NCI-H748 (cell line): ENCODE results near the gene RHOB.
A peak's percentile ranks its signal among the peaks of the same experiment; 100 is the strongest.
"Not testable (repeated sequence)": the region's sequence is repeated elsewhere in the genome, so short reads cannot be mapped to it uniquely, and the experiment has no call there.

Experiments used
- DNase-seq: peaks from one replicate; lab custom pipeline; 2025; ENCODE audit not compliant: unreplicated experiment; lab: John Stamatoyannopoulos, UW

RHOB gene

DNA sequence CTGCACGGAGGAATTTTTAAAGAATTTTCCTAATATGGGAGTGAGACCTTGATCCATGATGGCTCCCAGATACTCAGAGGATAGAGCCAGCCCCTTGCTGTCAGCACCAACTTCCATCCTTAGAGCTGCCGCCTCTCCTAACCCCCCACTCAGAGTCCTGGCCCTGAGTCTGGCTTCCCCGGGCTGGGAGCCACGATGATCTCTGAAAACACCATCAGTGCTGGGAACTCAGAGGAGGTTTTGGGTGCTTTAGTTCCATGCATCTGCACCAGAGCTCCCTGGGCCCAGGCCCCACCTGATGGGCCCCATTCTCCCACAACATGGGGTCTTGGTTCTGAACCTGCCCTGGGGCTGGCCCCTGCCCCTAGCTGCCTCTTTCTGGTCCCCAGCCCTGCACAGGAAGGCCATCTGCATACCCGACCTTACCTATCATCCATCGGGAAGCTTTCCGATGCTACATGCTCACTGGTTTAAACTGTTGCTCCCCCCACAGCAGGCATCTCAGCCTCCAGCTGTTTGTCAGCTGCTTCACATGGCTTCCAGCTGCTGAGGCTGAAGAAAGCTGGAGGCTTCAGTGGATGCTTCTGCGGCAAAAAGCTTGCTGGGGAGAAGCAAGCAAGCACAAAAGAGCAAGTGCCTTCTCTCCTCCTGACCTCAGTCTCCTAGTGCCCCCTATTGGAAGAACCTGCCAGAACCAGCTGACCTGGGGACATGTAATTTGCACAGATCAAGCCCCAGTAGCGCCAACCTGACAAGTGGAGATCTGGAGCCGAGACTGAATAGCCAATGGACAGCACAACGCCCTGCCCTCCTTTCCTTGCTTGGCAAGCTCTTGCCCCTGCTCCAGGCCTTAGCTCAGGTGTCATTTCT is 24.2 kb upstream of the RHOB start:
- DNase-seq, result peak; percentile 31

DNA sequence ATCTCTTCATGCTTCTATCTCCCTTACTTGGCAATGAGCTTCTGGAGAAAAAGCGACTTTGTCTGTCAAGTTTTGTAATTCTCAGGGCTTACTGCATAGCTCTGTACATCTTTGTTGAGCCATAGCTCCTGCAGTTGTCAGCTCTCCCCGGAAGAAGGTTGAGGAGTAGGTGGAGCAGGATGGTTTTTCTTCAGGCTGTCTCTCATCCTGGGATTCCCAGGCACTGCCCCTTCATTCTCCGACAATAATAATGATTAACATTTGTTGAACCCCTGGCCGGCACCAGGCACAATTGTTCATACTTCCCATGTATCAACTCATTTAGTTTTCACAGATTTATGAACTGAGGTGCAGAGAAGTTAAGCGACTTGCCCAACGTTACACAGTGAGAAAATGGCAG is 23.5 kb upstream of the RHOB start:
- no peak for DNase-seq

DNA sequence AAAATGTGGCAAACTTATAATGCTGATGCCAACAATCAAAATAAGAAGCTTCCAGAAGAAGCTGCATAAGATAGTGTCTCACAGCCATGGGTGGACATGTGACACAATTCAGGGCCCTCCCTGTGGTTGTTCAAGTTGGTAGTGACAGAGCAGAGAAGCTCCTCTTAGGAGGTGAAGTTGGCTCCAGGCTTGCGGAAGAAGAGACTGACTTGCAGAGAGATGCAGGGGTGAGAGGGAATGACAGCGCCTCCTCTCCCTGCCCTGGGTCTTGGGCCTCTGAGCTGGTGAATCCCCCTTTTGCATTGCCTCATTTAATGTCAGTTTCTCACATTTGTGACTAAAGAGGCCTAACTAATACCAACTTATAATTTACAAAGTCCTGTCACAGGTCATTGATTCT is 23.0 kb upstream of the RHOB start:
- DNase-seq, result no peak

DNA sequence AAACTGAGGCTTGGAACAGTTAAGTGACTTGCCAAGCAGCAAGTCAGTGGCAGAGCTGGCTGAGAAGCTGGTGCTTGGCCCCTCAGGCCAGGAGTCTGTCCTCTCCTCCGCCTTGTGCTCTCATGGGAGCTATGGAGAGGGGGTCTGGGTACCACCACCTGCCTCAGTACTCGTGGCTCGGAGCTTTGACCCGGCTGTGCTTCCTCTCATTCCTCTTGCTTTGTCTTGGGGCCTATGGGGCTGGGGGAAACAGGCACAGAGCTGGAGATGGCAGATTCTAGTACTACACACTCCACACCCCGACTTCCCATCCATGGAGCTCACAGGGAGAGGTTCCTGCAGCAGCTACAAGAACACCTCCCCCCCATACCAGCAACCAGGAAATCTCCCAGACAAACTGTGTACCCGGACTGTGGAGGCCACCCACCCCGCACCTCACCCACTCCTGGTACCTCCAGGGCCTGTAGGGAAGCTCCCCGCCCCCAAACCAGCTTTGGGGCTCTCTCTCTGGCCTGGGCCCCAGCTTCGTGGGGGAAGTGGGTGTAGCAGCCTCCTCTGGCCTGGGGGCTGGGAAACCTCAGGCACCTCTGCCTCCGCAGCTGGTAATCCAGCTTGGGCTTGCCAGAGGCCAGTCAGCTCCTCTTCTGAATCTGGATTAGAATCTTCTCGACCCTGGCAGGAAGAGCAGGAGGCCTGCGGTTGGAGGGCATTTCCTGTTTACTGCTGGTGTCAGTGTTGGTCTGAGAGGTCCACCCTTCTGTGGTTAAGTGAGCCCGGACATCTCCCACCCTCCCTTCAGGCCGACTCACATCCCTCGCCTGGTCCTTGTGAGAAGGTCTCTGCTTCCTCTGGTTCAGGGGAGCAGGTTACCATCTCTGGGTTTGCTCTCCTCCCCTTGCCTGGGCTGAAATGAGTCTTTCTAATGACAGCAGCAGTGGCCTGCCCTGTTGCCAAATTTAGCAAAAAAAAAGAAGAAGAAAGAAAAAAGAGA is 22.3 kb upstream of the RHOB start:
- DNase-seq, result no peak

DNA sequence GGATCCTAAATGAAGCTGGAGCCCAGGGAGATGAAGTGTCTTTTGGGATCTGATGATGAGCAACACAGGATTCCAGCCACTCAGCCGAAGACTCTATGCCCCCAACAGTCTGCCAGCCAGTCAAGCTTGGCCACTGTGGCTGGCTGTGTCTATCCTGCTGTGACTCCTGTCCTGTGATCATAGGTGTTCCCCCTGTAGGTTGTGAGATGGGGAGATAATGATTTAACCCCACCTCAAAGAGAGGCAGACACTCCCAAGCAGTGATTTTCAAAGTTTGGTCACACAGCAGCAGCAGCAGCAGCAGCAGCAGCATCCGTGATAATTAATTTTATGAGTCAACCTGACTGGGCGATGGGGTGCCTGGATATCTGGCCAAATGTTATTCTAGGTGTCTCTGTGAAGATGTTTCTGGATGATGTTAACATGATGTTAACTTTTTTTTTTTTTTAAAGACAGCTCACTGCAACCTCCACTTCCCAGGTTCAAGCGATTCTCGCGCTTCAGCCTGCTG is 21.4 kb upstream of the RHOB start:
- no peak for DNase-seq

DNA sequence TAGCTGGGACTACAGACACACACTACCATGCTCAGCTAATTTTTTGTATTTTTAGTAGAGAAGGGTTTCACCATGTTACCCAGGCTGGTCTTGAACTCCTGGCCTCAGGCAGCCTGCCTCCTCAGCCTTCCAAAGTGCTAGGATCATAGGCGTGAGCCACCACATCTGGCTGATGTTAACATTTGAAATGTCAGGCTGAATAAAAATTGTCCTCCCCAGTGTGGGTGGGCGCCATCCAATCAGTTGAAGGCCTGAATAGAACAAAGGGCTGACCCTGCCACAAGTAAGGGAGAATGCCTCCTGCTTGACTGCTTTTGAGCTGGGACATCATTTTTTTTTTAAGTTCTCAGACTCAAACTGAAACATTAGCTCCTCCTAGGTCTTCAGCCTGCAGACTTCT is 21.0 kb upstream of the RHOB start:
- DNase-seq, result no peak

DNA sequence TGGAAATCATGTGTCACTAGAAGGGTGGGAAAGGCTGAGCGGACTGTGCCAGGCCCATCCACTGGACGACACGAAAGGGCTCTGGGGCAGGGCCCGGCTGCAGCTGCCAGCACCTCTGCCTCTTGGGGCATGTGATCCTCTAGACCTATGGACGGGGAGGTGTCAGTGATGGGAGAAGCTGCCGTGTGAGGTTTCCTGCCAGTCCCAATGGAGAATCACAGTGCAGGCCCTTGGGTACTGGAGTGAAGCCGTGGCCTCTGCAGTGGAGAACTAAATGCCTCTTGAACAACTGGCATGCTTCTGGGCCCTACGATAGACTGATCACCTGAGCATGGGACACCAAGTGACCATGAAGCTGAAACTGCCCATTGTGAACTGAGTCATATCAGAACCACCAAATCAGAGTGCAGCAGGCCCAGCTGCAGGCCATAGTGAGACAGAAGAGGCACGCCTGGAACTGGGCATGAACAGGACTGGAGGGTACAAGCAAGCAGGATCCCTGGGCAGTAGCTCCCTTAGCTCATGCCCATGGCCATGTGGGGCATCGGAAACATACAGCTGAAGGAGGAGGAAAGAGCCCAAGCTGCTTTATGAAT is 18.8 kb upstream of the RHOB start:
- DNase-seq, result no peak

DNA sequence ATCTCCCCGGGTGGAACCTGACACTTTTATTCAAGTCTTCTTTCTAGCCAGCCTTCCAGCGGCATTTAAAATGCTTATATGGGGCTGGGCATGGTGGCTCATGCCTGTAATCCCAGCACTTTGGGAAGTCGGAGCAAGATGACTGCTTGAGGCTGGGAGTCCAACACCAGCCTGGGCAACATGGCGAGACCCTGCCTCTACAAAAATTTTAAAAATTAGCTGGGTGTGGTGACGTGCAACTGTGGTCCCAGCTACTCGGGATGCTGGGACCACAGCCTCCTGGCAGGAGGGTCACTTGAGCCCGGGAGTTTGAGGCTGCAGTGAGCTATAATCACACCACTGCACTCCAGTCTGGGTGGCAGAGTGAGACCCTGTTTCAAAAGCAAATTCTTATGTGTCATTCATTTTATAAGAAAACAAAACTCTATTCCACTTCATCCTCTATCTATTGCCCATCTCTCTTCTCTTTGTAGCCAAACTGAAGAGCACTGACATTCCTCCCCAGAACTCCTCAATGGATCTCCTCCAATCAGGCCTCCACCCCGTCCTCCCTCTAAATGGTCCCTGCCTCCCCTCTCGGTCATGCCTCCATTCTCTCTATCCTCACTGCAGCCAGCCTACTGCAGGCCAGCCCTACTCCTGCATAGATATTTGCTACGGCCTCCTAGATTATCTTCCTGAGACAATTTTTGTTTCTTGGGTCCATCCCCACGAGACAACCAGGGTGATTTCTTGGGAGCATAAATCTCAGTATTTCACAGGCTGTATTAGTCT is 18.0 kb upstream of the RHOB start:
- DNase-seq, result no peak

DNA sequence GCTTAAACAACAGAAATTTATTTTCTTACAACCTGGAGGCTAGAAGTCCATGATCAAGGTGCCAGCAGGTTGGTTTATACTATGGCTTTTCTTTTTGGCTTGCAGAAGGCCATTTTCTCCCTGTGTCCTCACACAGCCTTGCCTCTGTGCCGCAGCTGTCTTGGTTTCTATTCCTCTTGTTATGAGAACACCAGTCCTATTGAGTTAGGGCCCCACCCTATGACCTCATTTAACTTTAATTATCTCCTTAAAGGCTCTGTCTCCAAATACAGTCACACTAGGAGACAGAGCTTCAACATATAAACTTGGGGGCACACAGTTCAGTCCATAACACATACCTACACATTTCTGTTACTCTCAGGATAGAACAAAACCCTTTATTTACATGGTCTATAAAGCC is 17.3 kb upstream of the RHOB start:
- peak; percentile 17 for DNase-seq

DNA sequence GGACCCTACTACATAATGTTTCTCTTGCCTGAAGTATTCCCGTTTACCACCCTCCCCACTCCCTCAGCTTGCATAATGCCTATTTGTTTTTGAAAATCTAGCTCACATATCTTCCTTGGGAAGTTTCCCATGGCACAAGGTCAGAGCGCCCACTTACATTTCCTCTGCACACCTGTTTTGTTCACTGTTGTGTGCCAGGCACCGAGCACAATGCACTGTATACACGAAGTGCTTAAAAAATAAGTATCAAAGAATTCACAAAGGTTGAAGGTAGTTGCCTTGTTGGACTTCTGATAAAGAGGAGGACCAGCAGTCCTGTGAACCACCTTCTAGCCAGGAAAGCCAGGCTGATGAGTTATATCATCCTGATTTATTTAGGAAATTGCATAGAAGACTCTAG is 16.8 kb upstream of the RHOB start:
- no peak for DNase-seq

DNA sequence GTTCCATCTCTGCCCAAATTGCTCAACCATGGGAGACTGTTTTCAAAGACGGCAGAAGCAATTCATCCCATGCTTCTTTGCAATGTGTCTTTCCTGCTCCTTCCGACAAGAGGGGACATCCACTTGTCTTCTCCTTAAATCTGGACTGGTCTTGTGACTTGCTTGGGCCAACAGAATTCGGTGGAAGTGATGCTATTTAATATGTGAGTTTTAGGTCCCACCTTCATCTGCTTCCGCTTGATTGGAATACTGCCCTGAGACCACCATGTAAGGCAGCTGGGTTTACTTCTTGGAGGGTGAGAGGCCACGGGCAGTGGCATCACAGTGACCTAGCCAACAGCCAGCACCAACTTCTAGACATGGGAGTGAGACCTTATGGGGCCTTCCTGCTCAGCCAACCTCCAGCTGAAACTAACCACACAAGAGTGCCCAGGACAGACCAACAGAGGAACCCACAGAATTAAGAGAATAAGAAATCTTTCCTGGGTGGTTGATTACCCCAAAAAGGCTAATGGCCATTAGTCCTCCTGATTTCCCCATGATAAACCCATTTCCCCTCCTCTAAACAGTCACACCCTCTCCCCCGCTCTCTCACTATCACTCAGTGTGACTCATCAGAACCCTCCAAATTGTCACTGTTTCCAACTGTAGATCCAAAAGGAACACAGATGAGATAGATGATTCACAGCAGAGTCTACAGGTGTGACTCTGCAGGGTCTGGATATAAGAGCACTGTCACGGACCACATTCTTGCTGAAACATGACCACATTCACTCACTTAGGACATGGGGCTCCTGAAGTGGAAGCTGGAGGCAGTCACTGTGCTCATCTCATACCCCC is 16.2 kb upstream of the RHOB start:
- DNase-seq, result no peak

DNA sequence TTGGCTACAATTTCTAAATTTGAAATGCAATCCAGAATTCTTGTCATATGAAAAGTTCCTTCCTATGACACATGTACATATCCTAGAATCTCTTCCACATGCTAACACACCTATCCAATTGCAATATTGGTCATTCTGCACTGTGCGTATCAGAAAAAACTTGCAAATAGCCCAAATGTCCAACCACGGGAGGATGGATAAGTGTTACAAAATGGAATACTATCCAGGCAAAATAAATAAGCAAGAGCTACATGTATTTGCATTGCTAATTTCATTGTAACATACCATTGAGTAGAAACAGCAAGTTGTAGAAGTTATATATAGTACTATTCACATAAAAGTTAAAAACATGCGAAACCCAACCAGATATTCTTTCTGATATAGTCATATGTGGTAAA is 15.6 kb upstream of the RHOB start:
- no peak for DNase-seq

DNA sequence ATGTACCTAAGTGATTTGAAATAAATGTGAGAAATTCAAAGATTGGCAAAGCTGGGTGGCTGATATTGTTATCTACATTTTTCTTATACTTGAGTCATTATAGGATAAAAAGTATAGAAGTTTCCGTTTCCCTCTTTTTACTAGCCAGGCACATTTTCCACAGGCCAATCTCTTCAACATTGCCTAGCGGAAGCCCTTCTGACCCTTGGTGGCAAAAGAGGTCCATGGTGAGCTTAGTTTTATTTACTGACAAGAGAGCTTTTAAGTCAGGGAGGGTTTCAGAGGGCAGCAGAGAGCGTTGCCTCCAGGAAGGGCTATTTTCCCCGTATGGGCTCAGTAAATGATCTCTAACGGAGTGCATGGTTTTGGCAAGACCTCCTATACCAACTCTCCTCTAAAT is 15.1 kb upstream of the RHOB start:
- no peak for DNase-seq

DNA sequence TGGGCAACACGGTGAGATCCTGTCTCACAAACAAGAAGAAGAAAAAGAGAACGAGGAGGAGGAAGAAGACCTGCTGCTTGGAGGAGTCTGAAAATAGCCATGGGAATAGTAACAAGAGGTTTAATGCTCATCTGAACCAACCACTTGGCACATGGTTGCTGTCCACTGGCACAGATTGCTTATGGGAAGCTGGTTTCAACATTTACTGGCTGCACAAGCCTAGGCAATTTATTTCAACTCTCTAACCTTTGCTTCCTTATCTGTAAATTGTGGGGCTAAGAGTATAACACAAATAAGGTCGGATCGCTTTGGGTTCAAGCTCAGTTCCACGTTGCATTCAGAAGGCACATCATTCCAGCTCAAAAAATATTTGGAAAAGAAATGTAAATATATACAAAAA is 14.2 kb upstream of the RHOB start:
- no peak for DNase-seq

DNA sequence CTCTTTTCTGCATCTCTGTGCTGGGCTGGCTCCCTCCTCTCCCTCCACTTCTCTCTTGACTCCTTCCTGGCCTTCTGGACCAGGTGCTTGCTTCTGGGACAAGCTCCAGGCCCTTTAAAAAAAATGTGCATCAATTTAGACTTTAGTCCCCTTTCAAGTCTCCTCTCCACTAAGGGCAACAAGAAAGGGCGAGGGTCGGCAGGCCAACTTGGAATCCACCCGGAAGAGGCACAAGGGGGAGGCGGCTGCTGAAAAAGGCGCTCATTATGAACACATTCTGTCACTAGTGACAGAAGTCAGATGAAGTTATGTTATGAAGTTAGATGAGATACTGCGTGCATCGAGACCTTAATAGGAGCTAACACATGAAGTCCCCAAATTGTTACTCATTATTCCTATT is 13.6 kb upstream of the RHOB start:
- no peak for DNase-seq

DNA sequence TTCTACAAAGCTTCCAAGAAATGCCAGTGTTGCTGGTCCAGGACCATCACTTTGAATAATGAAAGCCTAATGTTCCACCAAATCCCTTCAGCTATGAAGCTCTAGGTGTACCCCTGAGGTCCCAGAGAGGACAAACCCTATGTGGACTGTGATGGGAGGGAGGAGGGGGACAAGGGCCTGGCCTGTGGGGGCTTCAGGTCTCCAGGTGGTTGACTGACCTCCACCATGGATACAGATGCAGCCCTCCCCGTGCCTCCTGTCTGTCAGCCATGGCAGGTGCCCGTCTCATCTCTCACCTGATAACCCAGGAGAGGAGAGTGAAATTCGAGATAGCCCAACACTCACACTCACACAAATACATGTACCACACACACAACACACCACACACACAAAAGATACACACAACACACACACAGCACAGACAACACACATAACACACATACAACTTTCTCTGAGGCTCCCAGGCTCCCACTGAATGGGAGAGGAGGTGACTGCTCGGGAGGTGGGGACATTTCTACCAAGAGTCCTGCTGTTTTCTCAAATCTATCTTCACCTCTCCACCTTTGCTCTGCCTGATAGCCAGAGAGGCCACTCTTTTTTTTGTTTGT is 12.8 kb upstream of the RHOB start:
- DNase-seq, result no peak

DNA sequence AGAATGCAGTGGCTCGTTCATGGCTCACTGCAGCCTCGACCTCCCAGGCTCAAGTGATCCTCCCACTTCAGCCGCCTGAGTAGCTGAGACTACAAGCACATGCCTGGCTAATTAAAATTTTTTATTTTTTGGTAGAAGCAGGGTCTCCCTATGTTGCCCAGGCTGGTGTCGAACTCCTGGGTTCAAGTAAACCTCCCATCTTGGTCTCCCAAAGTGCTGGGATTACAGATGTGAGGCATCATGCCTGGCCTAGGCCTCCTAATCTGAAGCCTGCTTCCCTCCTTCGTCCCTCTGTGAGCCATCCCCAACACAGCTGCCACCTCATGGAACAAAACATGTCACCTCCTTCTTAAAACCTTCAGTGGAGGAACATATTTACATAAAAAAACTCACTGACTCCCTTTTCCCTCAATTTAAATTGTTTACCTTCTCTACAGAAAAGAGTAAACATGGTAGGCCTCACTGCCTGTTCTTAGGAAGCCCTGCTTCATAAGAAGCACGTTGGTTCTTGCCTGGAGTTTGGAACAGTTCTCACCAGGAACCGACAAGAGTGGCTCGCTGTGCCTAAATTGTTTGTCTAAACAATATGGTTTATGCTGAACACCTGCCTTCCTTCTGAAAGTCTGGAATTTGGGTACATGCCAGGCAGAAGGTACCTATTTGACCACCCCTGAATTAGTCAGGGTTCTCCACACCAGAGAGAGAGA is 12.1 kb upstream of the RHOB start:
- DNase-seq, result peak; percentile 20

DNA sequence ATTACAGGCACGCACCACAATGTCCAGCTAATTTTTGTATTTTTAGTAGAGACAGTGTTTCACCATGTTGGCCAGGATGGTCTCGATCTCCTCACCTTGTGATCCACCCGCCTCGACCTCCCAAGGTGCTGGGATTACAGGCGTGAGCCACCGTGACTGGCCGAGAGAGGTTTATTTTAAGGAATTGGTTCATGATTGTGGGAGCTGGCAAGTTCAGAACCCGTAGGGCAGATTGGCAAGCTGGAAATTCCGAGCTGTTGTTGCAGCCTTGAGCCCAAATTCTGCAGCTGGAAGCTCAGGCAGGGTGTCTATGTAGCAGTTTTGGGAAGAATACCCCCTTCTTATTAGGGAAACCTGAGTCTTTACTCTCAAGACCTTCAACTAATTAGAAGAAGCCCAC is 11.4 kb upstream of the RHOB start:
- DNase-seq, result not testable (repeated sequence)
